Activated CD8-positive, alpha-beta T cell treated with anti-CD3 and anti-CD28 coated beads for 36 hours (primary cell): Measurements from ENCODE around the gene SNAPC2. TPM values are rescaled to one million over a fixed set of nuclear protein-coding genes. Genes with fewer than 3 reads are reported as not detected.

Experiments
- ATAC-seq: fragments of 200-7000 bp; cut with Tn5 transposase; one replicate; pipeline ENCODE4 v1.10.0; 2021; ENCODE audit warnings: mild to moderate bottlenecking, moderate library complexity
- CTCF ChIA-PET: fragments of 350-600 bp; sonication (Branson Sonifier 250); formaldehyde crosslinking; loops from one replicate; lab custom pipeline; 2021; ENCODE audit warnings: antibody characterized with exemption; lab: Charles Lee
- POLR2A ChIA-PET: fragments of 350-600 bp; sonication (Branson Sonifier 250); formaldehyde crosslinking; loops from one replicate; lab custom pipeline; 2021; ENCODE audit warnings: antibody characterized with exemption; lab: Charles Lee
- DNase-seq: peaks from one replicate; pipeline ENCODE4 v3.0.0-alpha.2; 2020
- H3K27ac Mint-ChIP-seq: one replicate; pipeline ENCODE4 v1.8.0; 2021; ENCODE audit warnings: mild to moderate bottlenecking, mixed read lengths
- H3K27me3 Mint-ChIP-seq: one replicate; pipeline ENCODE4 v1.8.0; 2021; ENCODE audit warnings: mixed read lengths
- H3K36me3 Mint-ChIP-seq: one replicate; pipeline ENCODE4 v1.8.0; 2021; ENCODE audit warnings: low read depth, mixed read lengths
- H3K4me1 Mint-ChIP-seq: one replicate; pipeline ENCODE4 v1.8.0; 2021; ENCODE audit warnings: low read depth, mixed read lengths
- H3K4me3 Mint-ChIP-seq: one replicate; pipeline ENCODE4 v1.8.0; 2021; ENCODE audit warnings: mild to moderate bottlenecking, moderate library complexity, mixed read lengths
- H3K9me3 Mint-ChIP-seq: one replicate; pipeline ENCODE4 v1.8.0; 2021; ENCODE audit warnings: mixed read lengths
- intact Hi-C: fragments of 100-400 bp; cut with micrococcal nuclease; formaldehyde crosslinking; loops from one replicate; pipeline ENCODE4 v1.10.0; 2022
- total RNA-seq, 2 experiments: library from RNA; stranded (reverse); gene quantifications; one replicate each; pipeline ENCODE4 v1.2.3, GENCODE V29; 2021
- TF ChIP-seq, protein P1 (sequence below): fragments of 200-600 bp; IDR thresholded peaks from one replicate; pipeline ENCODE4 v1.8.0; 2022; ENCODE audit warnings: antibody characterized with exemption, mild to moderate bottlenecking

SNAPC2 gene
- total RNA-seq, 2 experiments from 2014 or later = 16.0 to 18.2 TPM

DNA sequence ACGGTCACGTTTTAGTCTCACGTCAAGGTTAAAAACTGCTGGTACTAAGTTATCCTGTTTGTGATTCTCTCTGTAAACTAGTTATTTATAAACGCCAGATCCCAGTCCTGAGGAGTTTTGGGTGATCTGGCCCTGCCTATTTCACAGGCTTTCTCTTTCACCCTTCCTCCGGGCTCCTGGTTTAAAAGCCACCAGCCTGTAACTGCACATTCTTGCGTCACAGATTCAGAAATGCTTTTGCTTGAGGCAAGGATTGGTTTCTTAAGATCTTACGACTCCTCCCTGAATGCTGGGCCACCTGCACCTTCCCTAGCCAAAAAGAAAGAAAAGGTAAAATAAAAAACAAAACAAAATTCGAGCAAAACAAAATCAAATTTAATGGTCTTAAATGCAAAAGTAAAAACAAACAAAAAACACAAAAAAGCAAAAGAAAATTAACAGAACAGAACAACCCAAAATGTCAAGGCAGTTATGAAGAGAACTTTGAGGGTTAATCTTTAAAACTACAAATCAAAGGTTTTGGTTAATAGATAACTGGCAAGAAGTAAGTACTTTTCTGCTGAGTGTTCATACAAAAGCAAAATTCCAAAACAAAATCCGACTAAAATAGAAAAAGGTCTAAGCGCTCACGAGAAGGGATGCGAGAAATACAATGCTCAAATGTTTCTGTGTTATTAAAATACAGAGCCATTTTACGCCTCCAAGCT lies 41.9 kb downstream of the SNAPC2 start:
- ChIA-PET CTCF (interaction anchor here (1.0 kb wide), 1 partner anchor 9 kb away, joined by 5 read pairs; no protein-coding TSS in a partner anchor), POLR2A (no interaction called here)
- no peak overlapping the region for H3K27ac Mint-ChIP-seq
- no peaks in the 10 kb centered on the region for H3K9me3 Mint-ChIP-seq
- TF ChIP-seq, protein P1, sequence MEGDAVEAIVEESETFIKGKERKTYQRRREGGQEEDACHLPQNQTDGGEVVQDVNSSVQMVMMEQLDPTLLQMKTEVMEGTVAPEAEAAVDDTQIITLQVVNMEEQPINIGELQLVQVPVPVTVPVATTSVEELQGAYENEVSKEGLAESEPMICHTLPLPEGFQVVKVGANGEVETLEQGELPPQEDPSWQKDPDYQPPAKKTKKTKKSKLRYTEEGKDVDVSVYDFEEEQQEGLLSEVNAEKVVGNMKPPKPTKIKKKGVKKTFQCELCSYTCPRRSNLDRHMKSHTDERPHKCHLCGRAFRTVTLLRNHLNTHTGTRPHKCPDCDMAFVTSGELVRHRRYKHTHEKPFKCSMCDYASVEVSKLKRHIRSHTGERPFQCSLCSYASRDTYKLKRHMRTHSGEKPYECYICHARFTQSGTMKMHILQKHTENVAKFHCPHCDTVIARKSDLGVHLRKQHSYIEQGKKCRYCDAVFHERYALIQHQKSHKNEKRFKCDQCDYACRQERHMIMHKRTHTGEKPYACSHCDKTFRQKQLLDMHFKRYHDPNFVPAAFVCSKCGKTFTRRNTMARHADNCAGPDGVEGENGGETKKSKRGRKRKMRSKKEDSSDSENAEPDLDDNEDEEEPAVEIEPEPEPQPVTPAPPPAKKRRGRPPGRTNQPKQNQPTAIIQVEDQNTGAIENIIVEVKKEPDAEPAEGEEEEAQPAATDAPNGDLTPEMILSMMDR = no peak
- peaks cover 16% of the 10 kb centered on the region for H3K36me3 Mint-ChIP-seq
- ATAC-seq = no peak
- no peaks in the 10 kb centered on the region for H3K27me3 Mint-ChIP-seq
- peaks cover 3% of the 10 kb centered on the region for H3K4me1 Mint-ChIP-seq
- DNase-seq = no peak
- intact Hi-C loops = no loop called here
- no peak overlapping the region for H3K4me3 Mint-ChIP-seq

DNA sequence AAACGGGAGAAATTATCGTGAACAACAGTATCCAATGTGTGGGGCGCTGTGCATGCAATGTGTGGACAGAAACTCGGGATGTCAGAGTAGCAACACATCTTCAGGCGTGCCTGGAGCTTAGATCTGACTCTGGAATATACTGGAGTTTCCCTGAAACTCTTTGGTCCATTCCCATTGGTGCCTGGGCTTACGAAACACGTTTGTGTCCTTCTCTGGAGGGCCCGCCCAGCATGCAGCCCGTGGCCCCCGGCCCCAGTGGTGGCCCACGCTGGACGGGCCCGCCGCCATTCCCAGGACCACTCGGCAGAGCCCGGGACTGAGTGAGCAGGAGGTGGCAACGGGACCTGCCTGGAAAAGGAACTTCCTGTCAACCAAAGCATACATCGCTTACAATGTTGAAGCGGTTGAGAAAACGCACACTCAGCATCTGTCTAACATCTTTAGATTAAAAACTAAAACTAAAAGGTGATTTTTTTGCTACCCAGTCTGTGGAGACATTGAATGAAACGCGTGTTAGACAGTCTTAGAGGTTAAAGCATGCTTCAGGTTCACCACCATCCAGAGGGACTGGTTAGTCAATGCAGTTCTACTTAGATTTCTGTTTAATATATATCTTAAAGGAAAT lies 42.6 kb downstream of the SNAPC2 start:
- H3K36me3 Mint-ChIP-seq = peaks cover 21% of the 10 kb centered on the region
- no peak for ATAC-seq
- intact Hi-C loops = no loop called here
- no peak overlapping the region for H3K4me3 Mint-ChIP-seq
- no peak overlapping the region for H3K27ac Mint-ChIP-seq
- CTCF ChIA-PET = interaction anchor here (1.0 kb wide), 1 partner anchor 8 kb away, joined by 5 read pairs; no protein-coding TSS in a partner anchor
- TF ChIP-seq, protein P1 = no peak
- POLR2A ChIA-PET = no interaction called here
- H3K4me1 Mint-ChIP-seq = peaks cover 3% of the 10 kb centered on the region
- no peak for DNase-seq
- no peaks in the 10 kb centered on the region for H3K9me3 Mint-ChIP-seq
- H3K27me3 Mint-ChIP-seq = no peaks in the 10 kb centered on the region

- ATAC-seq (no peak), DNase-seq (no peak)
- CTCF ChIA-PET = no interaction called here
- Mint-ChIP-seq H3K27me3 (no peaks in the 10 kb centered on the region), H3K36me3 (peaks cover 24% of the 10 kb centered on the region), H3K27ac (no peak overlapping the region), H3K9me3 (no peaks in the 10 kb centered on the region), H3K4me3 (no peak overlapping the region), H3K4me1 (peaks cover 3% of the 10 kb centered on the region)
- TF ChIP-seq, protein P1 = no peak
- intact Hi-C loops = no loop called here
- POLR2A ChIA-PET = no interaction called here
Measured at GRCh38 chr19:7963566-7963965, 43.4 kb downstream of the SNAPC2 start.

DNA sequence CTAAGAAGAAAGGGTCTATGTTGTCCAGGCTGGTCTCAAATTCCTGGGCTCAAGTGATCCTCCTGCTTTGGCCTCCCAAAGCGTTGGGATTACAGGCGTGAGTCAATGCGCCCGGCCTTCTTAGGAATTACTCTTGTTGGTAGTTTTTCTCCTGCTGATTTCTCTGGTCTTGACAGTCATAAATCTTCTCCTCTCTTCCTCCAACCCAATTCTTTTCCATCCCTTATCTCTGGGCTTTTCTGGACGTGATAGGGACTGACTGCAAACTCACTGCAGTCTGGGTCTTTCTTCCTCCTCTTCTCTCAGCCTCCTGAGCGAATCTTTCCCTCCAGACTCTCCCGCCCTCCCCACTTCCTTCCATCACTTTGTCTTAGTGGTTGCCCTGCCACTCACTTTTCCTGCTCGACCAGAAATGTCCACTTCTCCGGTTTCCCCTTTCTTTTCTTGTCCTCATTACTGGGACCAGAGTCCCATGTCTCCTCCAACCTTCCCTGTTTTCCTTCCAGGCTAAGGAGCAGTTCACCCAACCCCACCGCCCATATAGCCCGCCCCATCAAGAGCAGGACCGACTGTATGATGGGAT lies 45.2 kb downstream of the SNAPC2 start:
- CTCF ChIA-PET = interaction anchor here (1.1 kb wide), 1 partner anchor 21 kb away, joined by 3 read pairs; no protein-coding TSS in a partner anchor
- intact Hi-C loops = no loop called here
- Mint-ChIP-seq H3K4me3 (no peak overlapping the region), H3K36me3 (peaks cover 26% of the 10 kb centered on the region), H3K27me3 (no peaks in the 10 kb centered on the region), H3K9me3 (no peaks in the 10 kb centered on the region), H3K4me1 (no peaks in the 10 kb centered on the region), H3K27ac (peak overlapping the region; percentile 12)
- DNase-seq (no peak), ATAC-seq (no peak)
- POLR2A ChIA-PET = no interaction called here
- TF ChIP-seq, protein P1 = no peak
